GM18511 (cell line): Measurements from ENCODE around the gene IL1A.

Experiments used
- ATAC-seq: cut with Tn5 transposase; IDR thresholded peaks from one replicate; pipeline ENCODE4 v1.9.1; 2021; ENCODE audit warnings: mild to moderate bottlenecking, moderate library complexity; ENCODE audit not compliant: unreplicated experiment

The IL1A gene

GRCh38 chr2:112764071-112765044, 19.9 kb downstream of the IL1A start, which contains the start of gene CKAP2L:
Gene CKAP2L (minus strand): TSS chr2:112764609. CDS start chr2:112764598, 11 bp downstream.
- ATAC-seq = peak; percentile 98

GRCh38 chr2:112762276-112762675, 22.0 kb downstream of the IL1A start:
- ATAC-seq = no peak

GRCh38 chr2:112760149-112760548, 24.1 kb downstream of the IL1A start:
- ATAC-seq = no peak

GRCh38 chr2:112758711-112759110, 25.6 kb downstream of the IL1A start:
- no peak for ATAC-seq

DNA sequence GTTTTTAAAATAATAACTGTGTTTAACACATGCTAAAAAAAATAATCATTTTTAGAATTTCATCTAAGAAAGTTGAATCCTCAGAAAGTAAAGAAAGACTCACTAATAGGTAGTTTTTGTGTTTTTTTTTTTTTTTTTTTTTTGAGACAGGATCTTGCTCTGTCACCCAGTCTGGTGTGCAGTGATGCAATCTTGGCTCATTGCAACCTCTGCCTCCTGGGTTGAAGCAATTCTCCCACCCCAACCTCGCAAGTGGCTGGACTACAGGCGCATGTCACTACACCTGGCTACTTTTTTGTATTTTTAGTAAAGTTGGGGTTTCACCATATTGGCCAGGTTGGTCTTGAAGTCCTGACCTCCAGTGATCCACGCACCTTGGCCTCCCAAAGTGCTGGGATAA, 27.0 kb downstream of the IL1A start:
- ATAC-seq = no peak

DNA sequence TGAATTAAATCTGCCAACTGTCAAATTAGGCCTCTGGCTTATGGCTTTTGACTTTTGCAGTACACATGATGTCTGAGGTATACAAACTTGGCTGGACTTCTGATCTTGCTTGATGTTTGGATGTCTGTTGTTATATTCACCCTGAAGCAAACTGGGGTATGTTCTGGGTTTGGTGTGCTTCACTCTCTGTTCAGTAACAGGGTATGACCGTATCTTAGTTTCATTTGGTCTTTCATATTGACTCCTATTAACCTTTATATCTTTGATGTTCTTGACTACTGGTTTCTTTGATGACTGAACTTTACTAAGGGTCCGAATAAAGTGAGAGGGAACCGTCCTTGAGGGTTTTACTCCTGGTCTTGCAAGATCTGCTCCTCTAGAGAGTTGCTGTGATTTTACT, 28.1 kb downstream of the IL1A start:
- ATAC-seq = no peak

- no peak for ATAC-seq
Measured at GRCh38 chr2:112755444-112755843, 28.8 kb downstream of the IL1A start.

GRCh38 chr2:112754564-112754963, 29.7 kb downstream of the IL1A start:
- ATAC-seq = no peak

DNA sequence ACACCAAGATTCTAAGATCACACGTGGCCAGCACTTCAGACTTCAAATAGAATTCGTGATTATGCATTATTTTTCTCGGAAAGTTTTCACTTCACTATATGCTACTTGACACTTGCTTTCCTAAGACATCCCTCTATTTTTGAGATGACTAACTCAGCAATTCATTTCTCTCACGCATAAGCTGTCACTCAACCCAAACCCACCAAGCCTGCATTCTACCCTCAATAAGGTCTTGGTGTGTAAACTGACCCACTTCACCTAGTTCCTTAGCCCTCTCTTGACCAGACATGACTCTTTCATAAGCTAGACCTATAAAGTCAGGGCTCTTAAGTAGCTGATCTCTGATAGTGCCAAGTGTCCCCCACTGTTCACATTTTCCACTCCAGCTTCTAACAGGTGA, 31.6 kb downstream of the IL1A start:
- no peak for ATAC-seq

DNA sequence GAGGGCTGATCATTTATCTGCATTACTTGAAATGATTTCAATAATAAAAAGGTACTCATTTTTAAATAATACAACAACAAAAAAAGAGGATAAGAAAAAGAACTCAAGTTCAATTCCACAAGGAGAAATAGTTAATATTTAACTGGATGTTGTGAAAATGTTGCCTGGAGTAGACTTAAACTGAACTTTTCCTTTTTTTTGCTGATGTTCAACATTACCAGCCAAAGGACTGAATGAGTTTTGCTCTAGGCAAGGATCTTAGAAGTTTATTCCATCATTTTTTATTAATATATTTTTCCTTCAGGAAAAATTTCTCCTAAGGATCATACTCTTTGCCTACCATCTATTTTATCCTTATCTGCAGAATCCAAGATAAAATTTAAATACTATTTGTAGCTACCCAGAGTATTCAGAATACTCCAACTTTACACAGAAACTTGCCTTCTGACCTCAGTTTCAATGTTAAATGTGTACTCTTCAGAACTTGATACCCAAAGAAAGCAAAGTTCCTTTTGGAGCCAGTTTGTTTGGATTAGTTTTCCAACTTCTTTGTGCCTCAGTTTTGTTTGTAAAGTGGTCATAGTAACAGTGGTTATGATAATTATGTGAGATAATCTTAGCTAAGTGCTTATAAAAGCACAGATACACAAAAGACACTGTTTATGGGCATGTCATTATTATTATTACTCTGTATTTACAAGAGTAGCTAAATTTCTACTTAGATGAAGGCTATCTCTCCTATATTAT, 32.7 kb downstream of the IL1A start:
- no peak for ATAC-seq

GRCh38 chr2:112750560-112750843, 33.8 kb downstream of the IL1A start:
- ATAC-seq = no peak

DNA sequence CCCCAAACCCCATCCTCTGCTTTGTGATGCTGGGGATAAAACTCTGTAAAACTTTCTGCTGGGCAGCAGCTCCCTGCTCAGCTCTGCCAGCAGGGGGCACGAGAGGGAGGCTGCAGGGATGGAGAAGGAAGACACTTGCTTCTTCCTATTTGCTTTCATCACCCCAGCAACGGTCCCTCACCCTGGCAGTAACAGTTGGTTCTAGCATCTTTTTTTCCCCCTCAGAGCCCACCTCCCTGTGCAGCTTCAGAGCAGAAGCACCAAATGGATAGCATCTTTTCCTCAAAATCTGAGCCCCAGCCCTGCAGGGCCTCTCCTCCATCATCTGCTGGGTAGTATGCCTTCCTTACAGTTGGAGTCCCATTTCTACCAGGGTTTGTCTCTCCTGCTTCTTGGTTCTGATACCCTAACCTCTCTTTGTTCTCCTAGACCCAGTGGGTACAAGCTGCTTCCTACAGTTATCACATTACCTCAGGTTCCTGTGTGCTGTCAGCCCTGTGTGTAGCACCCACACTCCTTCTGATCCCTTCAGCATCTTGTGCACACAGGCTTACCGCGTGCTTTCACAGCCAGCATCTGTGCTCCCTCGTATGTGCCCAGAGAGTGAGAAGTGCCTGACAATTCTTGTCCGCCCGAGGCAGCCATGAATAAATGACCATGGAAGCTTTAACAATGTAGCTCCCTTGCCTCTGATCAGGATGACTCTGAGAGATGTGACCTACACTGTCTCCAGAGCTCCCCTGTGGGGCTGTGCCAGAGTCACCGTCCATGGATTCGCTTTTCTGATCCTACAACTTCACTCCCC, 34.3 kb downstream of the IL1A start:
- peak; percentile 80 for ATAC-seq

GRCh38 chr2:112740527-112740926, 43.8 kb downstream of the IL1A start:
- ATAC-seq = no peak

DNA sequence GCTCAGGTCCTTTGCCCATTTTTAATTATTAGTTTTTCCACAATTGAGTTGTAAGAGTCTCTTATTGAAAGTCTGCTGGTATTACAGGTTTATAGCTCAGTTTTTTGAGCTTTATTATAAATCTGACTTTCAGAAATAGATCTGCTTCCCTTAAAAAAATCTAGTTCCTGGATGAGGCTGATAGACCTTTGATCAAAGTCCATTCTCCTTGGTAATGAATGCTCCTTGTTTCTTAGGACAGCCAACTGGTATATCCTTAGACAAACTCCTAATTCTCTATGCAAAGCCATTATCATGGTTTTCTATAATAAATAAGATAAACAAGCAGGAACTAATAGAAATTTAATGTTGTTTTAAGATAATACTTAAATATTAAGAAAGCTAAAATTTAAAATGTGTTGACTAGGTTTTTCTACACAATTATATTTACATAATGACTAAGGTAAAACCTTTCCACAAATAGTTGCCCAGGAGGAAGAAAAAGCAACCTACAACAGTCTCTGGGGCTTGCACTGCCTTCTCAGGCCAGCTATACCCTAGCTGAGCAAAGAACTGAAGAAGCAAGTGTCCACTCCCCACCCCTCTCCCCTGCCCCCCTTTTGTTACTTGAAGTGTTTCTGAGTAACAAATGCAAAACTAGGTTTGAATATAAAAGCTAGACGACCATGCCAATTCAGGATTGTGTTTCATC, 46.6 kb downstream of the IL1A start:
- no peak for ATAC-seq

GRCh38 chr2:112733871-112734270, 50.4 kb downstream of the IL1A start:
- ATAC-seq = no peak

- ATAC-seq = no peak
Measured at GRCh38 chr2:112733456-112733855, 50.8 kb downstream of the IL1A start.

DNA sequence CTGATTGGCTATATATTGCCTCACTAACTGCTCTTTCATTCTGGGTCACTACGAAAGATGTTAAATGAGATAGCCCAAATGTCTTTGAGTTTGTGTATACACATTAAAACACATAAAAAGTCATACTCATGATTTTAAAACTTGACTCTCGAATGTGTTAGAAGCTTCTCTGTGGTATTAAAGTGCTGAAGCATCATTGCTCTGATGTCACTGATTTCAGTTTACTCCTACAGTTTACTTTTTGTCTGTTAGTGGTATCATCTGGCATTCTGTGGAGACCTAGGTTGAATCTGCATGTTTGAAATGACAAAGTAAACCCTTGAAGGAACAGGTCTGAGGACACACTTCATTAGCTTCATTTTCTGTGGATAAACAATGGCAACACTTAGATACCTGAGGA, 52.8 kb downstream of the IL1A start:
- no peak for ATAC-seq

- no peak for ATAC-seq
Measured at GRCh38 chr2:112730791-112731190, 53.5 kb downstream of the IL1A start.

DNA sequence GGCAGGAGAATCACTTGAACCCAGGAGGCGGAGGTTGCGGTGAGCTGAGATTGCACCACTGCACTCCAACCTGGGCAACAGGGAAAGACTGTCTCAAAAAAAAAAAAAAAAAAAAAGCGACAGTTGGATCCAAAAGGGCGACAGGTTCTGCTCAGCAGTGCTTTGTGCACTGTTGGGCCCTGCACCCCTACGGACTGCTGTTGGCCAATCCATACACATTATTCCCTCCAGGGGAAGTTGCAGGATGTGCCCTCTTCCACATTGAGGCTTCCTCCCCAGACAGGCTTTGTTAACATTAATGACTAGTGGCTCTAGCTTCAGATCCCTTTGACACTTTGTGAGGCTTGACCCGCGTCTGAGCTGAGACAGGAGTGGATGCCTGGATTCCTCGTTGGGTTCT, 54.1 kb downstream of the IL1A start:
- no peak for ATAC-seq

DNA sequence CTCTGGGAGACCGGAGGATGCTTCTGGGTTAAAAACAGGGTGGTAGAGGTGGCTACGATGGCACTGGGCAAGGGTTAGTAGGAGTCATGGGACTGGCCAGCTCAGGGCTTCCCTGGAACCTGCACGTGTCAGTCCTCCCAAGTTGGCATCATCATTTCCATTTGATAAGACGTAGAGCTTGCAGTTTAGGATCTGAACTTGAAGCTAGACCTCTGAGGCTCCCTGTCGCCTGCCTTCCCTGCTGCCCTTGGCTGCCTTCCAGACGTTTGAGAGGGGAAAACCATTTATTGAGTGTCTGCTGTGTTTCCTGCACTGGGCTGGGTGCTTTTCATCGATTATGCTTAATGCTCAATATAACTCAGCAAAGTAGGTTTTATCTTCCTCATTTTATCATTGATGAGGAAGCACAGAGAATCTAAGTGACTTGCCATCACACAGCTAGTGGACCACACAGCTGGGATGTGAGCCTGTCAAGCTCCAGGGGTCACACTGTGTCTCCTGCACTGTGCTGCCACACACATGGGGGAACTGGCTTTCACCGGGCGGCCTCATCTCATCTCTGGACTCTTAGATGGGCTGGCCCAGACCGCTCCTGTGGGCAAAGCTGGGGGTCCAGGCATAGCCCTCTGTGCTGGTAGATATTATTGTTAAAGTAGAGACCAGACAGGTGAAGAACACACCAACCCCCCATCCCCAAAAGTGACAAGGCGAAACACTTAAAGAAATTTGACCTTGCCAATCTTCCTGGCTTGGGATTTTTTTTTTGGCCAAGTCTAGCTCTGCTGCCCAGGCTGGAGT, 55.7 kb downstream of the IL1A start:
- no peak for ATAC-seq
